ENCODE data around the gene GRIK2.

- TF ChIP-seq CTCF (conservative IDR thresholded peaks at IDR 0.05; ENCODE audit: low read depth, low read length) (no peak), EZH2 (IDR thresholded peaks at IDR 0.05; ENCODE audit: low read length, unreplicated experiment) (no peak), EZH2phosphoT487 (IDR thresholded peaks at IDR 0.05; ENCODE audit: borderline replicate concordance, low read length) (no peak)
These were observed 682.0 kb downstream of the GRIK2 start for GRCh38 chr6:102075539-102075938.
